HepG2 (cell line): ENCODE measurements around the gene HOXD8. TPM values are rescaled to one million over a fixed set of nuclear protein-coding genes. Genes with fewer than 3 reads are reported as not detected.

ENCODE experiments used
- BCL6 ChIP-seq: IDR thresholded peaks from 2 replicates; pipeline ENCODE4 v1.6.1; 2016; ENCODE audit warnings: missing genetic modification reagents, missing compliant biosample characterization
- ERF ChIP-seq: IDR thresholded peaks from 2 replicates; pipeline ENCODE4 v1.6.1; 2018; ENCODE audit warnings: missing biosample characterization, missing genetic modification reagents
- ETV6 ChIP-seq: sonication (generic); formaldehyde crosslinking; conservative IDR thresholded peaks from 2 replicates; pipeline ENCODE4 v1.4.0; 2020; ENCODE audit warnings: missing genetic modification reagents
- FUBP1 ChIP-seq: sonication (generic); formaldehyde crosslinking; IDR thresholded peaks from 2 replicates; pipeline ENCODE4 v1.5.1; 2020; ENCODE audit warnings: missing genetic modification reagents, mild to moderate bottlenecking, borderline replicate concordance
- HMGXB3 ChIP-seq: sonication (generic); formaldehyde crosslinking; IDR thresholded peaks from 2 replicates; pipeline ENCODE4 v1.4.0; 2020; ENCODE audit warnings: missing genetic modification reagents, borderline replicate concordance
- IKZF5 ChIP-seq: IDR thresholded peaks from 2 replicates; pipeline ENCODE4 v1.6.1; 2018; ENCODE audit warnings: missing genetic modification reagents, mild to moderate bottlenecking, missing compliant biosample characterization
- KLF9 ChIP-seq: IDR thresholded peaks from 2 replicates; pipeline ENCODE4 v1.6.1; 2016; ENCODE audit warnings: low read depth
- MAX ChIP-seq: IDR thresholded peaks from 2 replicates; pipeline ENCODE4 v1.6.1; 2012; ENCODE audit warnings: inconsistent platforms
- MED1 ChIP-seq: sonication (generic); formaldehyde crosslinking; IDR thresholded peaks from 2 replicates; pipeline ENCODE4 v1.4.0; 2020; ENCODE audit warnings: missing genetic modification reagents
- MEF2D ChIP-seq: sonication (generic); formaldehyde crosslinking; IDR thresholded peaks from 2 replicates; pipeline ENCODE4 v1.5.1; 2020; ENCODE audit warnings: mild to moderate bottlenecking, missing genetic modification reagents
- MIER3 ChIP-seq: IDR thresholded peaks from 2 replicates; pipeline ENCODE4 v1.6.1; 2016; ENCODE audit warnings: missing compliant biosample characterization, borderline replicate concordance
- MXI1 ChIP-seq: IDR thresholded peaks from 3 replicates; pipeline ENCODE4 v1.6.1; 2012; ENCODE audit warnings: low read depth, low read length, inconsistent platforms, borderline replicate concordance
- RCOR2 ChIP-seq: IDR thresholded peaks from 2 replicates; pipeline ENCODE4 v1.6.1; 2016; ENCODE audit warnings: missing biosample characterization, missing genetic modification reagents
- SP5 ChIP-seq: IDR thresholded peaks from 2 replicates; pipeline ENCODE4 v1.6.1; 2016; ENCODE audit warnings: low read depth, borderline replicate concordance
- TP53 ChIP-seq: sonication (generic); formaldehyde crosslinking; conservative IDR thresholded peaks from 2 replicates; pipeline ENCODE4 v1.4.0; 2020; ENCODE audit warnings: missing genetic modification reagents
- ZBTB37 ChIP-seq: sonication (generic); formaldehyde crosslinking; IDR thresholded peaks from 2 replicates; pipeline ENCODE4 v1.4.0; 2020; ENCODE audit warnings: mild to moderate bottlenecking, missing genetic modification reagents
- ZBTB8A ChIP-seq: sonication (generic); formaldehyde crosslinking; IDR thresholded peaks from 2 replicates; pipeline ENCODE4 v1.4.0; 2020; ENCODE audit warnings: mild to moderate bottlenecking, low read depth, missing genetic modification reagents, borderline replicate concordance
- ZNF12 ChIP-seq: sonication (generic); formaldehyde crosslinking; IDR thresholded peaks from 2 replicates; pipeline ENCODE4 v1.5.0; 2020; ENCODE audit warnings: missing genetic modification reagents
- ZNF430 ChIP-seq: sonication (generic); formaldehyde crosslinking; IDR thresholded peaks from 2 replicates; pipeline ENCODE4 v1.9.0; 2021; ENCODE audit warnings: mild to moderate bottlenecking, missing genetic modification reagents
- ZNF841 ChIP-seq: sonication (generic); formaldehyde crosslinking; IDR thresholded peaks from 2 replicates; pipeline ENCODE4 v1.8.1; 2023; ENCODE audit warnings: missing genetic modification reagents, borderline replicate concordance
- polyA plus RNA-seq, 8 experiments: library from polyadenylated mRNA; depleted of rRNA in 3 of 8; stranded (reverse) in 7 of 8; unstranded in 1 of 8; fragments of >200 nt; fragmentation: Illumina TruSeq in 4 of 8; extraction: Trizol in 4 of 8; gene quantifications; 2 replicates each; pipeline versions ENCODE4 v1.2.1 to v1.2.3, GENCODE V29; 2011 to 2016; ENCODE audit warnings: low read depth in 4 of 8, missing spikeins in 1 of 8, mixed read lengths in 1 of 8; ENCODE audit not compliant: insufficient read depth in 1 of 8
- total RNA-seq, 5 experiments: library from RNA; depleted of rRNA; stranded (reverse); fragments of >200 nt; fragmentation: Illumina TruSeq; extraction: Trizol; gene quantifications; 2 replicates each; pipeline ENCODE4 v1.2.3, GENCODE V29; 2016; ENCODE audit warnings: low read depth in 1 of 5

The HOXD8 gene
- total and polyA plus RNA-seq, 2 of the 13 experiments (the other 11 are each of a cell fraction or from before 2014, with no cell fraction given) = not detected

- TF ChIP-seq ZNF430 (no peak), ZNF12 (CRISPR knock-in tag) (0 out of 2 replicates have a peak, but pooled peaks have one; percentile 17), RCOR2 (0 out of 2 replicates have a peak, but pooled peaks have one; percentile 32), MAX (no peak), BCL6 (CRISPR knock-in tag) (peak; percentile 63), SP5 (CRISPR knock-in tag) (peak; percentile 30; the same call in 1 of the 2 replicates), ETV6 (CRISPR knock-in tag) (0 out of 2 replicates have a peak, but pooled peaks have one; percentile 48), KLF9 (no peak), ERF (peak; percentile 48; the same call in 1 of the 2 replicates), FUBP1 (no peak), HMGXB3 (CRISPR knock-in tag) (peak; percentile 40; the same call in 1 of the 2 replicates), MEF2D (CRISPR knock-in tag) (no peak), ZNF841 (no peak), IKZF5 (CRISPR knock-in tag) (peak; percentile 77), TP53 (peak; percentile 55; the same call in 1 of the 2 replicates), MXI1 (no peak), MED1 (peak; percentile 93), ZBTB37 (peak; percentile 97), ZBTB8A (CRISPR knock-in tag) (no peak), MIER3 (CRISPR knock-in tag) (peak; percentile 43; the same call in 1 of the 2 replicates)
These were observed 43.5 kb downstream of the HOXD8 start (continued) for GRCh38 chr2:176172895-176173566.
